NCI-H748 (cell line): ENCODE data around the gene PLSCR1.
"Not testable (repeated sequence)": the region's sequence is repeated elsewhere in the genome, so short reads cannot be mapped to it uniquely, and the experiment has no call there.

ENCODE experiments used
- DNase-seq: peaks from one replicate; lab custom pipeline; 2025; ENCODE audit not compliant: unreplicated experiment; lab: John Stamatoyannopoulos, UW

PLSCR1 gene

DNA sequence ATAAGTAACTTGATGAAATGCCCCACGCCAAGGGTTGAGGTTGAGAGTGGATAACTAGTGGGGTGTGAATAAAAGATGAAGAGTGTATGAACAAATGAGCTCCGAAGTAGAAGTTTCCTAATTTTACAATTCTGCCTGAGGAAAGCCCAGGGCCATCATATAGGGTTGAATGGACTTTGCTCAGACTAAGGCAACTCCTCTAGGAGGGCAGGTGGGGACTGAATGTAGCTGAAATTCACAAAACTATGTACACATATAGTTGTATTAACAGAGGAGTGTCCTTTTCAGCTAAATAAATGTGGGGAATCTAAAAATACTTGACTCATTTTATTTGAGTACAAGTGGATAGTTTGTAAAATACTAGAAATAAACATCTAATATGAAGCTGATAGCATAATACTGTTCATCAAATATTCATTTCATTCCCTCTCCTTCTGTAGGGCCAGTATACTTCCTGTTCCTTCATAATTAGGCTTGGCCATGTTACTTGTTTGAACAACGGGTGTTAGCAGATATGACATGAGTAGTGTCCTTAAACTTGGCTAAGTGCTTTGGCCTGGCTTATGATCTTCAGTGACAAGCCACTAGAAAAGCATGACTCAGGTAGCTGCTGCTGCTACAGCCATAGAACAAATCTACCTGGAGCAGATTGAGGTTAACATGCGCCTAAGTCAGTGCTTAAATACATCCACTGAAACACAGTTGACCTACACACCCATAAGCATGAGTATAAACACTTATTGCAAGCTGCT, 26.5 kb downstream of the PLSCR1 start:
- DNase-seq = peak; percentile 36

DNA sequence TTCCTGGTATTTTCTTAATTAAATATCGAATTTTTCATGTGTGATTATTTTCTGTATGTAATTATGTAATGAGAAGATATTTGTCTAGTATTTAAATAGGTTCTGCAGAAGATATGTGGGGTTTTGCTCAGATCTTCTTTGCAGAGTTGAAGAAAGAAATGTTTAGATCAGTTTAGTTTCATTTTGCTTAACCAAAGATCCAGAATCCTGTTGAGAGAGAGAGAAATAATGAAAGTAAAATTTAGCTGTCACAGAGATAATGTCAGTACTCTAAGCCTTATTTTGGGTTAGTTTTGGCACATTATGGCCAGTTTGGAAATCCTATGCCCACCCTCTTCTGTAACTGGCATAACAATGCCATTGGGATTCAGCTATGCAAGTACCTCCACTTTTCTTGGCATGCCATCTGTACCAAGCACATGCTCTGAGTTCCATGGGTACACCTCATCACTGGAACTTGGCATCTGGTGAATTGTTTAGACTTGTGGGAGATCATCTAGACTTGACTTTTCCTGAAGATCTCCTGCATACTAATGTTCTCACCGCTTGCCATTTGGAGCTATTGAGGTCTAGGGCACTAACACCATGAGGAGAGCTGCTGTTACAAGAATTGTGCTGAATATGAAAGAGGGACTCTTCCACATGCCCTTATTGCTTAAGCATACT, 30.9 kb downstream of the PLSCR1 start:
- DNase-seq = no peak

DNA sequence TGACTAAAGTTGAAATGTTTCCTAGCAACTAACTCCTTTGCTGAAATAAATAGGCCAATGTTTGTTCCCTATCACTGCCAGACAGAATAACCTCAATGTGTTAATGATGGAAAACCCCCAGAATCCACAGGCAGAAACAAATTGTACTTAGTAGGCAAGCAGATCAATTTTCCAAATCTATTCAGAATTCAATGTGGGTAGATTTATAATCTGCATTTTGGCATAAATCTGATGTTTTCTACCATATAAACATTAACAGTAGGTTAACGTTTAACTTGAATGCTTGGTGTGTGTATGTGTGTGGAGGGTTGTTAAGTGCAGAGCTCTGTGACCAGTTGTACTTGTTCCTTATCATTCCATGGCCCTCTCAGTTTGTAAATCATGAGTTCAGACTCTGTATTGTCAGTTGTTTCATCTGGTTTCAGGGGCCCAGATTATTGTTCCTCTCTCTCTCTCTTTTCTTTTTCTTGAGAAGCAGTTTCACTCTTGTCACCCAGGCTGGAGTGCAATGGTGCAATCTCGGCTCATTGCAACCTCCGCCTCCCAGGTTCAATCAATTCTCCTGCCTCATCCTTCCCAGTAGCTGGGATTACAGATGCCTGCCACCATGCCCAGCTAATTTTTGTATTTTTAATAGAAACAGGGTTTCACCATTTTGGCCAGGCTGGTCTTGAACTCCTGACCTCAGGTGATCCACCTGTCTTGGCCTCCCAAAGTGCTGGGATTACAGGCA, 32.8 kb downstream of the PLSCR1 start:
- no peak for DNase-seq

DNA sequence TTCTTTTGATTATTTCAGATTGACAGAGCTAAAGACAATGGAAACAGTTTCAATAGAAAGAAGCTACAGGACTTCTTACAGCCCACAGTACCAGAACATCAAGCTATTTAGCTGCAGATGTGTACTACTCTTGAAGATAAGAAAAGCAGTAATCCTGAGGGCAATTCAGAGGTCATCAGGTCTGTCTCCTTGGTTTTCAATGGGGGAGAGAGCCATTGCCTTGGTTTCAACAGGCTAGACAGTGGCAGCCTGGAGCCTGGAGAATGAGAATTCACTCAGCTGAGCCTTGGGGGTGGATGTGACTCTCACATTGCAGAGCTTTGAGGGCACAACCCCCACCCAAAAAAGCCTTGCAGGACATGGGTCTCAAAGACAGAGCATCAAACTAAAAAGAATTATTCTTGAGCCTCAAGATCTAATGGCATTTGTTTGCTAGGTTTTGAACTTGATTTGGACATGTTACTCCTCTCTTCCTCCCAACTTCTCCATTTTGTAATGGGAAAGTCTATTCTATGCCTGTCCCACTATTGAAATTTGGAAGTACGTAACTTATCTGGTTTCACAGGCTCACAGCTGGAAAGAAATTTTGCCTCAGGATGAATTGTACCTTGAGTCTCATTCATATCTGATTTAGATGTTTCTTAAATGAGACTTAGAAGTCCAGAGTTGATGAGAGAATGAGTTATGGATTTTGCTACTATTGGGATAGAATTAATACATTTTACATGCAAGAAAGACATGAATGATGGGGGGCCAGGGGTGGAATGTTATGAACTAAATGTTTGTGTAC, 36.9 kb downstream of the PLSCR1 start:
- no peak for DNase-seq

GRCh38 chr3:146505516-146505915, 38.9 kb downstream of the PLSCR1 start:
- DNase-seq = no peak

- no peak for DNase-seq
Measured at GRCh38 chr3:146504498-146505197, 39.8 kb downstream of the PLSCR1 start.

DNA sequence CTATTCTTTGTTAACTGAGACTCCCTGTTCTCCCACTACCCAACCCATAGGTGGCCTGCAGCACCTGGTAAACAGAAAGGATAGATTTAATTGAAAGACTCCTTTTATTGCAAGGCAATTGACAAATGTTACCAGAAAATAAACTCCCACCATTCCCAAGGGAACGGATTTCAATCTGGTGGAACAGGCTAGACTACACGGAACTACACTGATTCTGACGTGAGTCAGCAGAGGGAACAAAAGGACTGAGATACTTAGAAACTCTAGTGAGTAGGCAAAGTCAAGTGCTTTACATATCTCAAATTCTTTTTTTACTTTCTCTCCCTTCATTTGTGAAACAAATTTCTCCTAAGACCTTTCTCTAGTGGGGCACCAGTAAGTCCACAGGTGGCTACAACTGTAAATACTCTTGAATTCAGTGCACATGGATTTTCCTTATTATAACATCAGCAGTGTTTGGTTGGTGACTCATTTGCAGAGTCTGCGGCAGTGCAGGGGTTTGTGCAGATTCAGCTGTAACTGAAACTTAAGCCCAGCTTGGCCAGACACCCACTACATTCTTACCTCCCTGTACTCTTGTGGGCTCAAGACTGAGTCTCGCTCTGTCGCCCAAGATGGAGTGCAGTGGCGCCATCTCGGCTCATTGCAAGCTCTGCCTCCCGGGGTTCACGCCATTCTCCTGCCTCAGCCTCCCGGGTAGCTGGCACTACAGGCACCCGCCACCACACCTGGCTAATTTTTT, 40.8 kb downstream of the PLSCR1 start:
- DNase-seq = peak; percentile 77

- DNase-seq = no peak
Measured at GRCh38 chr3:146502887-146503460, 41.4 kb downstream of the PLSCR1 start.

DNA sequence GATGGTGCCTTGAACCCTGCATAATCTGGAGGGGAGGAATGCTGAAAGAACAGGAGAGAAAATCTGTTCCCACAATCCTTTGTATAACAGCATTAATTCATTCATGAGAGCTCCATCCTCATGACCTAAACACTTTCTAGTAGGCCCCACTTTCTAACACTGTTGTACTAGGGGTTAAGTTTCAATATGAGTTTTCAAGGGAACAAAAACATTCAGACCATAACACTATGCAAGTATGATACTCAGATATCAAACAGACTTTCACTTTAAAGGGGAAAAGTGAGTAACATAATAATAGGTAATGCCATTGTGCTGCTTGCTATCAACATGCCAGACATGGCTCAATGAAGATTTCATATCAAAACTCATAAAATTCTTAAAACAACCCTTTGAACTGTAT, 42.7 kb downstream of the PLSCR1 start:
- no peak for DNase-seq

DNA sequence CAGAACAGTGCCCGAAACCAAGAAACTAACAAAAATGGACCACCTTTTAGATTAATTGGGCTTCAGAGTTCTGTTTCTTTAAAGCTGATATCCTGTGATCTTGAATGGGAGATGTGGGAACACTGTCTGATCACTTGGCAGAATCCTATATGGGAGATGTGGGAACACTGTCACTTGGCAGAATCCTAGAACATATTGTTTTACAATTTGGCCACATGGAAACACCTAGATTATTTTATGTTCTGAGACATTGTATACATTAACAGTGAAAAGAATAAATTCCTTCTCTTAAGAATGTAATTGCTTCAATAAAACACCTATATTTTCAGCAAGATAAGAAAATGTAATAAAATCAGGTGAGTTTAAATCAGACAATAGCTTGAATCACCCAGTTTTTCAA, 44.7 kb downstream of the PLSCR1 start:
- DNase-seq = no peak

DNA sequence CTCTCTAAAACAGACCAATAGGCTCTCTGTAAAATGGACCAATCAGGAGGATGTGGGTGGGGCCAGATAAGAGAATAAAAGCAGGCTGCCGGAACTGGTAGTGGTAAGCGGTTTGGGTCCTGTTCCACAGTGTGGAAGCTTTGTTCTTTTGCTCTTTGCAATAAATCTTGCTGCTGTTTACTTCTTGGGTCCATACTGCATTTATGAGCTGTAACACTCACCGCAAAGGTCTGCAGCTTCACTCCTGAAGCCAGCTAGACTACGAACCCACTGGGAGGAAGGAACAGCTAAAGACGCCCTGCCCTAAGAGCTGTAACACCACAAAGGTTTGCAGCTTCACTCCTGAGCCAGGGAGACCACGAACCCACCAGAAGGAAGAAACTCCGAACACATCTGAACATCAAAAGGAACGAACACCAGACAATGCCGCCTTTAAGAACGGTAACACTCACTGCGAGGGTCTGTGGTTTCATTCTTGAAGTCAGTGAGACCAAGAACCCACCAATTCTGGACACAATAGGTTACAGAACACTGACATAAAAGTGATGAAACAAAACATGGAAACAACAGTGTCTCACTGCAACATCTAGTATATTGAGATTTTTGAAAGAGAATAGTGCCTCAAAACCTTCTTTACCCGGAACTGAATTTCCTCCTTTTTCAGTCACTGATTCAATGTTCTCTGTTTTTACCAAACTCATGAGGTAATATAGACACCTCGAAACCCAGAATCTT, 46.2 kb downstream of the PLSCR1 start:
- DNase-seq = no peak

DNA sequence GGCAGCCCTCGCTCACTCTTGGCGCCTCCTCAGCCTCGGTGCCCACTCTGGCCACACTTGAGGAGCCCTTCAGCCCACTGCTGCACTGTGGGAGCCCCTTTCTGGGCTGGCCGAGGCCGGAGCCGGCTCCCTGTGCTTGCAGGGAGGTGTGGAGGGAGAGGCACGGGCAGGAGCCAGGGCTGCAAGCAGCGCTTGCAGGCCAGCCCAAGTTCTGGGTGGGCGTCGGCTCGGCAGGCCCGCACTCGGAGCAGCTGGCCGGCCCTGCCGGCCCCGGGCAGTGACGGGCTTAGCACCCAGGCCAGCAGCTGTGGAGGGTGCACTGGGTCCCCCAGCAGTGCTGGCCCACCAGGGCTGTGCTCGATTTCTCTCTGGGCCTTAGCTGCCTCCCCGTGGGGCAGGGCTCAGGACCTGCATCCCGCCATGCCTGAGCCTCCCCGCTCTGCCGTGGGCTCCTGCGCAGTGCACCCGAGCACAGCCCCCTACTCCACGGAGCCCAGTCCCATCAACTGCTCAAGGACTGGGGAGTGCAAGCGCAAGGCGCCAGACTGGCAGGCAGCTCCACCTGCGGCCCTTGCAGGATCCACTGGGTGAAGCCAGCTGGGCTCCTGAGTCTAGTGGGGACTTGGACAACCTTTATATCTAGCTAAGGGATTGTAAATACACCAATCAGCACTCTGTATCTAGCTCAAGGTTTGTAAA, 47.1 kb downstream of the PLSCR1 start:
- not testable (repeated sequence) for DNase-seq

- DNase-seq = no peak
Measured at GRCh38 chr3:146496726-146497125, 47.7 kb downstream of the PLSCR1 start.

DNA sequence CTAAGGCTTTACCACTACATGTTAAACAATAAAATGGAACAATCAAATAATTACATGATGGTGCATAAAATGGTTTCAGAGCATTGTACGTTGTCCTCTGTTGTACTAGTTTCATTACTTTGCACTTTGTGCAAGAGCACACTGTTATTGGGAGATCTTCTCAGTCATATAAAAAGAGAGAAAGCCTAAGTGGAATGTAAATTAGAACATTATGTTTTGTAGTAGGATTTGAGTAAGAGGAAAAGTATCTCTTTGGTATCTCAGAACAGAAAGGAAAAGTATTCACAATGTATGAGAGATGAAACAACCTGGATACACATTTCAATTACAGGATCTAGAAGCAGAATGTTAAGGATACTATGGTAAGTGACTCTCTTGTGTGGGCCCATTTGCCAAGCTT, 48.2 kb downstream of the PLSCR1 start:
- DNase-seq = no peak

GRCh38 chr3:146493761-146494160, 50.6 kb downstream of the PLSCR1 start:
- no peak for DNase-seq

DNA sequence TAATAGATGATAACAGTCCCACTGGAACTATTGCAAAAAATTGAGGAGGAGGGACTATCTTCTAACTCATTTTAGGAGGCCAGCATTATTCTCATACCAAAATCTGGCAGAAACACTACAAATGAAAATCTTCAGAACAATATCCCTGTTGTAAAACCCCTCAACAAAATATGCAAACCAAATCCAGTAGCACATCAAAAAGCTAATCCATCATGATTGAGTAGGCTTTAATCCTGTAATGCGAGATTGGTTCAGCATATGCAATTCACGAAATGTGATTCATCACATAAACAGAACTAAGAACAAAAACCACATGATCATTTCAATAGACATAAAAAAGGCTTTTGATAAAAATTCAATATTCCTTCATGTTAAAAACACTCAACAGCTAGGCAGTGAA, 51.2 kb downstream of the PLSCR1 start:
- DNase-seq = no peak

GRCh38 chr3:146491303-146491702, 53.1 kb downstream of the PLSCR1 start:
- no peak for DNase-seq

DNA sequence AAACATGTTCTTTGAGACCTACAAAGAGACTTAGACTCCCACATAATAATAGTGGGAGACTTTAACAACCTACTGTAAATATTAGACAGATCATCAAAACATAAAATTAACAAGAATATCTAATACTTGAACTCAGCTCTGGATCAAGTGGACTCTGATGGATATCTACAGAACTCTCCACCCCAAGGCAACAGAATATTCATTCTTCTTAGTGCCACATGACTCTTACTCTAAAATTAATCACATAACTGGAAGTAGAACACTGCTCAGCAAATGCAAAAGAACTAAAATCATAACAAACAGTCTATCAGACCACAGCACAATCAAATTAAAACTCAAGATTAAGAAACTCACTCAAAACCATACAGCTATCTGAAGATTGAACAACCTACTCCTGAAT, 59.1 kb downstream of the PLSCR1 start:
- no peak for DNase-seq
